Activated CD4-positive, alpha-beta T cell treated with anti-CD3 and anti-CD28 coated beads, Interleukin-2, Interleukin-4, amounts not matched to agents 100 ng/mL and 50 ng/mL, durations not matched to agents 16 hours and 8 hours (primary cell): ENCODE data around the gene ZNF532.

Experiments used
- DNase-seq: peaks from one replicate; pipeline ENCODE4 v3.0.0-alpha.2; 2020; ENCODE audit warnings: low spot score

Gene ZNF532

GRCh38 chr18:58870621-58871020 is 5.9 kb downstream of the ZNF532 start:
- no peak for DNase-seq

- DNase-seq = no peak
Measured at GRCh38 chr18:58871514-58872420, 7.1 kb downstream of the ZNF532 start.

GRCh38 chr18:58878640-58879039 is 14.0 kb downstream of the ZNF532 start:
- DNase-seq = no peak

GRCh38 chr18:58881477-58881876 is 16.8 kb downstream of the ZNF532 start:
- no peak for DNase-seq

GRCh38 chr18:58882044-58882443 is 17.4 kb downstream of the ZNF532 start:
- DNase-seq = no peak

- no peak for DNase-seq
Measured at GRCh38 chr18:58882686-58883085, 18.0 kb downstream of the ZNF532 start.

- DNase-seq = no peak
Measured at GRCh38 chr18:58884680-58885079, 20.0 kb downstream of the ZNF532 start.

GRCh38 chr18:58886431-58886830 is 21.8 kb downstream of the ZNF532 start:
- DNase-seq = no peak

GRCh38 chr18:58886864-58887612 is 22.4 kb downstream of the ZNF532 start:
- DNase-seq = no peak

GRCh38 chr18:58887613-58887963 is 22.9 kb downstream of the ZNF532 start:
- peak; percentile 44 for DNase-seq

- no peak for DNase-seq
Measured at GRCh38 chr18:58891776-58892175, 27.1 kb downstream of the ZNF532 start.

- DNase-seq = no peak
Measured at GRCh38 chr18:58892488-58892887, 27.8 kb downstream of the ZNF532 start.

GRCh38 chr18:58893388-58894099 is 28.9 kb downstream of the ZNF532 start:
- no peak for DNase-seq

GRCh38 chr18:58894930-58895329 is 30.3 kb downstream of the ZNF532 start:
- DNase-seq = no peak

- DNase-seq = no peak
Measured at GRCh38 chr18:58895385-58895784, 30.7 kb downstream of the ZNF532 start.

GRCh38 chr18:58896268-58896667 is 31.6 kb downstream of the ZNF532 start:
- no peak for DNase-seq

GRCh38 chr18:58896734-58897508 is 32.2 kb downstream of the ZNF532 start:
- DNase-seq = no peak

- no peak for DNase-seq
Measured at GRCh38 chr18:58898010-58898799, 33.5 kb downstream of the ZNF532 start.

GRCh38 chr18:58900015-58900649 is 35.5 kb downstream of the ZNF532 start:
- no peak for DNase-seq

GRCh38 chr18:58901143-58901542 is 36.5 kb downstream of the ZNF532 start:
- DNase-seq = no peak

GRCh38 chr18:58901783-58902182 is 37.1 kb downstream of the ZNF532 start:
- DNase-seq = no peak
